WI38 (cell line): ENCODE results near the gene UBAP1.

Experiments used
- H3K4me3 ChIP-seq: 2 replicates; pipeline ENCODE4 v1.5.1; 2011; ENCODE audit warnings: low read depth, mild to moderate bottlenecking, control low read depth, low read length
- TF ChIP-seq, protein P1 (sequence below): IDR thresholded peaks from 2 replicates; pipeline ENCODE4 v1.5.1; 2012; ENCODE audit warnings: low read depth, mild to moderate bottlenecking, control low read depth, low read length

UBAP1 gene

DNA sequence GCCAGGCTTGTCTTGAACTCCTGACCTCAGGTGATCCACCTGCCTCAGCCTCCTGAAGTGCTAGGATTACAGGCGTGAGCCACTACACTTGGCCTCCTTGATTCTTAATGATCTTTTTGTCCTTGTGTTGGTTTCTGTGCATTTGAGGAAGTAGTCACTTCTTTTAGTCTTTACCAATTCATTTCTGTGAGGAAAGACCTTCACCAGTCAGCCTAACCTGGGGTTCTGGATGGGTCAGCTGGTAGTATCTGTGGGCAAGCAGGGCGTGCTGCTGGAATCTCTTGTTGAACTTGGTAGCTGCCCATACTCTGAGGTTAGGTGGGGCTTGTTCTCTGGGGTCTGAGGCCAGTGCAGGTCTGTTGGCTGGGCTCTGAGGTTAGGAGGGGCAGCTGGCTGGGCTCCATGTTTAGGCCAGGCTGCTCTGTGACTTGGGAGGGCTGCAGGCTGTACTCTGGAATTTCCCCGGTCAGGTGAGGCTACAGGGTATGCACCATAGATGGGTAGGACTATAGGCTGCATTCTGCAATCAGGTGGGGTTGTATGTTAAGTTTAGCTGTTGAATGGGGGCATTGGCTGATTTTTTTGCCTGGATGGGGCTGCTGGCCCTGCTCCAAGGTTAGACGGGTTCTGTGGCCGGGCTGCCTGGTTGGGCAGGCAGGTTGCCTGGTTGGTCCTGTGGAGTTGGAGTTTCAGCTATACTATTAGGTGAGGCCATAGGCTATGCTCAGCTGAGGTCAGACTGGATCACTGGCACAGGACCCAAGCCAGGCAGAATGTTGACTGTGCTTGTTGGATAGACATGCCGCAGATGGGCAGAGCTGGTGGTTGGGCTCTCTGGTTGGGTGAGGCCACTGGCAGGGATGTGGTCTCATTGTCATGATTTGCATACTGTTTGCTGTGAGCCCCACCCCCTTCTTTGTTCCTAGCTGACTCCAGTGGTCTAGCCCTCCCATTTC is 19.2 kb downstream of the UBAP1 start:
- TF ChIP-seq, protein P1, sequence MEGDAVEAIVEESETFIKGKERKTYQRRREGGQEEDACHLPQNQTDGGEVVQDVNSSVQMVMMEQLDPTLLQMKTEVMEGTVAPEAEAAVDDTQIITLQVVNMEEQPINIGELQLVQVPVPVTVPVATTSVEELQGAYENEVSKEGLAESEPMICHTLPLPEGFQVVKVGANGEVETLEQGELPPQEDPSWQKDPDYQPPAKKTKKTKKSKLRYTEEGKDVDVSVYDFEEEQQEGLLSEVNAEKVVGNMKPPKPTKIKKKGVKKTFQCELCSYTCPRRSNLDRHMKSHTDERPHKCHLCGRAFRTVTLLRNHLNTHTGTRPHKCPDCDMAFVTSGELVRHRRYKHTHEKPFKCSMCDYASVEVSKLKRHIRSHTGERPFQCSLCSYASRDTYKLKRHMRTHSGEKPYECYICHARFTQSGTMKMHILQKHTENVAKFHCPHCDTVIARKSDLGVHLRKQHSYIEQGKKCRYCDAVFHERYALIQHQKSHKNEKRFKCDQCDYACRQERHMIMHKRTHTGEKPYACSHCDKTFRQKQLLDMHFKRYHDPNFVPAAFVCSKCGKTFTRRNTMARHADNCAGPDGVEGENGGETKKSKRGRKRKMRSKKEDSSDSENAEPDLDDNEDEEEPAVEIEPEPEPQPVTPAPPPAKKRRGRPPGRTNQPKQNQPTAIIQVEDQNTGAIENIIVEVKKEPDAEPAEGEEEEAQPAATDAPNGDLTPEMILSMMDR: no peak
- H3K4me3 ChIP-seq: no peak overlapping the region

DNA sequence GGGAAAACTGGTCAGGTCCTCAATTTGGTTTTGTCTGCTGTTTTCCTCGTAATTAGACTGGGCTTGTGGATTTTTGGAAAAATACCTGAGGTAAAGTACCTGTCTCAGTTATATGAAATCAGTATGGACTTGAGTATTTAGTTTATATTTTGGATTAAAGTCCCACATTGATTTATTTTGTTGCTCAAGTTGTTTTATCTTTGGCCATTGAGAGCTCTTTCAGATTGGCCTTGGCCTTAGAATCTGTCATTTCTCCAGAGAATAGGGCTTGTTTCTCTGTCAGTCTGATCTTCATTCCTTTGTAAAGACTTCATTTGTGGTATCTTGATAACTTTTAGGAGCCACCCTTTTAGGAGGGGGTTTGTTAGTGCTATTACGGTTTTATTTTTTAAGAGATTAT is 21.2 kb downstream of the UBAP1 start:
- TF ChIP-seq, protein P1: no peak
- H3K4me3 ChIP-seq: no peak overlapping the region

DNA sequence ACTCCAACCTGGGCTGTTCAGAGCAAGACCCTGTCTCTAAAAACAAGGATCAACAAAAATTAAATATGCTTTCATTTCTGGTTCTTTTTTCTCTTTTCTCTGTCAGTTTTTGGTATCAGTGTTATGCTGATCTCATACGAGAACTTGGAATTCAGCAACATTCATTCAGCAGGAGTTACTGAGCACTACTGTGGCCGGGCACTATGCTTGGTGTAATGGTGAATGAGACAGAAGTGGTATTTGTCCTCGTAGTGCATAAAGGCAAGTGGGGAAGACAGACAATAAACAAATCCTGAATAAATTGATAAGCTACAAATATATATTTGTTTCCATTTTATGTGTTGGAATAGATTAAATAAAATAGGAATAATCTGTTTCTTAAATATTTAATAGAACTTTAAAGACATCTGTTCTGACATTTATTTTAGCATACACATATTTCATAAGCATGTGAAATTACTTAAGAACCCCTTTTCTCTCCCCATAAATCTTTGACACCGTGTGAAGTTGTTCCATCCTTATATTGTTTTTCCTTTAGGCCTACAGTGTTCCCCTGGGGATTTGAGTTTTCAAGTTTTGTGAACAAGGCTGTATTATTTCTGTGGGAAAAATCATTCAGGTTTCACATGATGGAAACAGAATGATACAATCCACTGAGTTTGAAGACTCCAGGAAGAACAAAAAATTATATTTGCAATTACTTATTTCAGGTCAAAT is 24.6 kb downstream of the UBAP1 start:
- no peak overlapping the region for H3K4me3 ChIP-seq
- TF ChIP-seq, protein P1: no peak

DNA sequence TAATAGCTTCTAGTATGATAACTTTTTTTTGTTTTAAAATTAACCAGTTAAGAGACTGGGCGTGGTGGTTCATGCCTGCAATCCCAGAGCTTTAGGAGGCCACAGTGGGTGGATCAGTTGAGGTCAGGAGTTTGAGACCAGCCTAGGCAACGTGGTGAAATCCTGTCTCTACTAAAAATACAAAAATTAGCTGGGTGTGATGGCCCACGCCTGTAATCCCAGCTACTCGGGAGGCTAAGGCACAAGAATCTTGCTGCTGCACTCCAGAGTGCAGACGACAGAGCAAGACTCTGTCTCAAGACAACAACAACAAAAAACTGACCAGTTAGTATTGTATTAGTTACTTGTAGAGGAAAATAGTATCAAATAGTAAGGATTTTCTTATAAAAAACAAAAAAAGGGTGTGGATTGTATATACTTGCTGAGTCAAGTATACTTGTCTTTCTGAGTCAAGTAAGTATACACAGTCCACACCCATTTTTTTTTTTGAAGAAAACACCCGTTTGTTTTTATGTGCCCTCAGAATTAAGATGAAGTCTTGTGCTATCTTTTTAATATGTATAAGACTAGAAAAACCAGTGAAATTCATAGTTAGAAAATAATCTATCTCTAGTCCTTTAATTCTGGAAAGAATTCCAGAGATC is 25.3 kb downstream of the UBAP1 start:
- TF ChIP-seq, protein P1: no peak
- H3K4me3 ChIP-seq: no peak overlapping the region

DNA sequence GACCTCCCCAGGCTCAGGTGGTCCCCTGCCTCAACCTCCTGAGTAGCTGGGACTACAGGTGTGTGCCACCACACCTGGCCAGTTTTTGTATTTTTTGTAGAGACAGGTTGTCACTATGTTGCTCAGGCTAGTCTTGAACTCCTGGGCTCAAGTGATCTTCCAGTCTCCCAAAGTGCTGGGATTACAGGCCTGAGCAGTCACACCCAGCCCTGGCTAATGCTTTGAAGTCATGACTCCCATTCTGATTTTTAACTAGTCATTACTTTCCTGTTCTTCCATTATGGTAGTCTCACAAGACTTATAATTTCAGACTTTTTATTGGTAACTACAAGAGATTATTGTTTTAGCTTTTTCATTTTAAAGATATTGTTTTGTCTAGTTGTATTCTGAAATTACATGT is 26.3 kb downstream of the UBAP1 start:
- H3K4me3 ChIP-seq: no peak overlapping the region
- TF ChIP-seq, protein P1: no peak

DNA sequence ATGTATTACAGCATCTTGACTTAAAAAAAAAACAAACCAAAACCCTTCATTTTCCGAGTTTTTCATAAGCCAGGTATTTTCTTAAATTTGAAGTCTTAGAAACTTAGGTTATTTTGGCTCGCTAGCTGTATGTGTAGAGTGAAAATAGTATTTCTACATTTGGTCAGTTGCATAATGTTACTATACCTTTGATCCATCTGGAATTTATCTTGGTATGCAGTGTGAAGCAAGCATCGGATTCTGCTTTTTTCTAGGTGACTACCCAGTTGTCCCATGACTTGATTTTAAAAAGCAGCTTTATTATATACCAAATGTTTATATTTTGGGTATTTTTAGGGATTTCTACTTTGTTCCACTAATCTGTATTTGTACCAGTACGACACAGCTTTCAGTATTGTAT is 27.7 kb downstream of the UBAP1 start:
- H3K4me3 ChIP-seq: no peak overlapping the region
- TF ChIP-seq, protein P1: no peak
